ENCODE results near the gene FCHSD2.
"Not testable (repeated sequence)": the region's sequence is repeated elsewhere in the genome, so short reads cannot be mapped to it uniquely, and the experiment has no call there.

The FCHSD2 gene

DNA sequence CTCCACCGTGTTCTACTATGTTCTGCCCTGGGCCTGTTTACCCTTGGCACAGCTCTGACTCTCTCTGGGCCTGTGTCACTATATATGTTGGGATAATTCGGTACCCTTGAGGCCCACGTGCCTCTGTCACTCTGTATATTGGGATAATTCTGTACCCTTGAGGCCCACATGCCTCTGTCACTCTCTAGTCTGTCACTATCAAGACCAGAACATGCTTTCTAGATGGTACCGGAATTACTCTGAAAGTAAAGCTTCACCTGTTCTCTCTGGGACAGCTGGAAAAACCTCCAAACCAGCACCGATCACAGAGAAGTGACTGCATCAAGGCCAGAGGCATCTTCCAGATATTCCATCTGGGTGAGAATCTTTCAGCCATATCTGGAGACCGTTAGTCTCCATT, 9.3 kb upstream of the FCHSD2 start:
- DNase-seq (ENCODE audit: low spot score): no peak

DNA sequence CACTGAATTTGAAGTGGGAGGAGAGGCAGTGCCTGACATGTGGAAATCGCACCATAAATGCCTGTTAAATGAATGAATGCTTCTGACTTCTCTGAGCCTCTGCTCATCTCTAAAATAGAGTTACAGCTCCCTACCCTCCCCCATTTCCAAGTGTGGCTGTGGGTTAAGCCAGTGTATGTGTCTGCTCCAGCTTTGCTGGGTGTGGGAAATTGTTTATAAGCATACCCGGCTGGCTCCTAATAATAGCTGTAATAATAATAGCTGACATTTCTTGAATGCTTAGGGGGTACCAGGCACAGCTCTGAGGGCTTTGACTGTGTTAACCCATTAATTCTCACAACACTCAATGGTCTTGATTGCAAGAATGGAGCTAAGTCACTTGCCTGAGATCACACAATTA, 7.0 kb upstream of the FCHSD2 start:
- DNase-seq (ENCODE audit: low spot score): no peak

DNA sequence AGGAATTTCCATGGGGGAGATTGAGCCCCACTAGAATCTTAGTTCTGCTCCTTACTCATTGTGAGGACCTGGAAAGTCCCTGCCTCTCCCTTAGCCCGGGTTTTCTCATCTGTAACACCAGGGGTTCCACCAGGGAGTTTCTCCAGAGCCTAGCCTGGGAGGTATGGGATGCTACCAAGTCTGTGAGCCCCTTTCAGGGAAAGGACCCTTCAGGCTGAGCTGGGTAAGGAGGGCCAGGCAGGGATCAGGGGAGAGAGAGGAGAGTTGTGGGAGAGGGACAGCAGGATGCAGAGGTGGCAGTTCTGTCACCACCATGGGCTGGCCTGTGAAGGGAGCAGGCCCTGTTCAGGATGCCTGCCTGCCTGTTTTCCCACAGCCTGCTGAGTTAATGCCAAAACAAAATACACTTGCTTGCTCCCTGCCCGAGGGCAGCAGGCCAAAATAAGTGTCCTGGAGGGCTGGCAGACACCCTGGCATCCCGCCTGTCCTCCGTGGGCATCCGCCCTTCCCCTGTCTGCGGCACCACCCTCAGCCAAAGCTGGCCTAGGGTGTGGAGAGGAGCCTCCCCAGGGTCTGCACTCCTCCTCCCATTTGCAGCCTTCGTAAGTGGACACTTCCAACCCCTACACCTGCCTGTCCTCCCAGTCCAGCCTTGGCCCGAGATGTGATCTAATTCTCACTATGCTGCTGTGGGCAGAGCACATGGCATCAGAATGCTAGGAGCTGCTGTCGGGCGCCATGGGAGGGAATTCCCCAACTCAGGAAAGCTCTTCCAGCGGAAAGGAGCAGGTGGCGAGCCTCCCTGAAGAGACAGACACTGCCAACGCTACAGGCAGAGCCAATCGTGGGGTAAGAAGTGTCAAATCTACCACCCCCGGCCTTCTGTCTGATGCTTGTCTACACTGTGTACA, 5.9 kb upstream of the FCHSD2 start:
- DNase-seq (ENCODE audit: low spot score): no peak

DNA sequence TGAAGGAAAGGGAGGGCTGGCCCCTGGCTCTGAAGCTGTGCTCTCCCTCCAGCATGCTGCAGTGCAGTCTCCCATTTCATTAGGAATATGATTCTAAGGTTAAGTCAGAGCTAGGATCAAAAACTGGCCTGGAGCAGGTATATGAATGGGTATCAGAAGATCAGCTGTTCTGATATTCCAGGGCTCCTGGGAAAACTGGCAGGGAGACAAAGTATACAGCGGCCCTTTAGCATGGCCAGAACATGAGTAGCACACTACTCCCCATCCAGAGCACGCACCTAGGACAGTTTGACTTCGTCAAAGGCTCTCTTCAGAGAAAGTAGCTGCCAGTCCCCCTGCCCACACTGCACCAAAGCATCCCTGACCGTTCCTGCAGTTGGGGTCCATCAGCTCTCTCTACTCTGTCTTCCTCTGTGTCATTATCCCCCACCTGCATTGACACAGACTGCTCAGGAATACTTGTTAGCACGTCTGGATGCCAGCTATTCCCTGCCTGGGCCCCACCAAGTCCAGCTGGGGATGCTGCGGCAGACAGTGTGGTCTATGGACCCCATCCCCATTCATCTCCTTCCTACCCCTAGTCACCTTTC, 4.0 kb upstream of the FCHSD2 start:
- no peak for DNase-seq (ENCODE audit: low spot score)

DNA sequence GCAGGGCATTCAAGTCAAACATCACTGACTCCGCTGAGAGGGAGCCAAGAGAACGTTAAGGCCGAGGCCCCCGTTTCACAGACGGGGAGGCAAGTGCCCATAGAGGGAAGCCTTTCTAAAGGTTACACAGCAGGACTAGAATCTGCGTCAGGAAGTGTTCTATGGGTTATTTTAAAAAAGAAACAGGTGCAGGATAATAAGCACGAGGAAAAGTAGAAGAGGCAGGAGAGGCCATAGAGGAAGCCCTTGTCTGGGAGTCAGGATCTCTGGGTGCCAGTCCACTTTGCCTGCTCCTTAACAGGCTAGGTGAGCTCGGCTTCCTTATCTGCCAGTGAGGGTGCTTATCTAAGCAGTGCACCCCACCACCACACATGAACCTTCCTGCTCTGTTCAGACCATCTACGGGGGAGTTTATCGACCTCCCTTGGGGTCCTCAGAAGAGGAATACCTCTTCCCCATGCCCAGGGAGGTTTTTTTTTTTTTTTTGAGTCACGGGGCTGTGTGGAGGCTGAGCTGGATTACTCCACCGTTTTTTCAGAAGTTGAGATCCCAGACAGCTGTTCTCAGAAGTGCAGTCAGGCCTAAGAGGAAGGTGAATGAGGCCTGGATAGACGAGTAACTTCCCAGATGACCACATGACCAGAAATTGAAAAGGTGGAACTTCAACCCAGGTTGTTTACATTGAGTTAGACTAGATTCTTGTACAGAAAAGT, 1.2 kb upstream of the FCHSD2 start:
- DNase-seq (ENCODE audit: low spot score): peak; percentile 55

DNA sequence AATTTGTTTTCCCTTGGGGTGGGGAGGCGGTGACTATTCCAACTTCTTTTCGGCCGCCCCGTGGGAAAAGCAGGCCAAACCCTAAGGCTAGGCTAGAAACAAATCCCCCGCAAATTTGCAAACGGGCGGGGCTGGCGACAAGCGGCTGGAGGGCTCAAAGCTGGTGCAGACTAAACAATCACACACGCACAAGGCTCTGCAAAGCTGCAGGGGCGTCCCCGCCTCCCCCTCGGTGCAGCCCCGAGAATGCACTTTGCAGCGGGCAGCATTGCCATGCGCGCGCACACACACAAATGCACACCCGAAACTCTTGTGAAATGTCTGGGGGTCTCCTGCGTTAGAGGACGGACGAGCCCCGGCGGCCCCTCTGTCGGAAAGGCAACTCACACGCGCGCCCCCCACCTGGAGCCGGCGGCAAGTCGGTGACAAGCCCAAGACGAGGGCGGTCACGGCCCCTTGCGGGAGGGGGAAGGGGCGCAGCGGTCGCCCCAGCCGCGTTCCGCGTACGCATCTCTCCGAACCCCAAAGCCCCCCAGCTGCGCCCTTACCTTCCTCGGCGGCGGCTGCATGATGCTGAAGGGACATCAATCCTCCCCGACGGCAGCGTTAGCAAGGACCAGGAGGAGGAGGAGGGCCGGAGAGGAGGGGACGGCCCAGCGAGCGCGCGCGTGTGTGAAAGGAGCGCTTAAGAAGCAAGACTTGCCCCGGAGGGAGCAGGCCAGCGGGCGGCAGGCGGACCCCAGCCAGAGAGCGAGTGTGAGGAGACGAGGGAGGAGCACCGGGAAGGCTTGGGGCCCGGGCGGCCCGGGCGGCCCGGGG, 600 bp downstream of the FCHSD2 start:
- peak; percentile 55 for DNase-seq (ENCODE audit: low spot score)

- no peak for DNase-seq (ENCODE audit: low spot score)
Measured at GRCh38 chr11:73141031-73141308, 1.1 kb downstream of the FCHSD2 start.

GRCh38 chr11:73140213-73141030, 1.7 kb downstream of the FCHSD2 start:
- DNase-seq (ENCODE audit: low spot score): no peak

DNA sequence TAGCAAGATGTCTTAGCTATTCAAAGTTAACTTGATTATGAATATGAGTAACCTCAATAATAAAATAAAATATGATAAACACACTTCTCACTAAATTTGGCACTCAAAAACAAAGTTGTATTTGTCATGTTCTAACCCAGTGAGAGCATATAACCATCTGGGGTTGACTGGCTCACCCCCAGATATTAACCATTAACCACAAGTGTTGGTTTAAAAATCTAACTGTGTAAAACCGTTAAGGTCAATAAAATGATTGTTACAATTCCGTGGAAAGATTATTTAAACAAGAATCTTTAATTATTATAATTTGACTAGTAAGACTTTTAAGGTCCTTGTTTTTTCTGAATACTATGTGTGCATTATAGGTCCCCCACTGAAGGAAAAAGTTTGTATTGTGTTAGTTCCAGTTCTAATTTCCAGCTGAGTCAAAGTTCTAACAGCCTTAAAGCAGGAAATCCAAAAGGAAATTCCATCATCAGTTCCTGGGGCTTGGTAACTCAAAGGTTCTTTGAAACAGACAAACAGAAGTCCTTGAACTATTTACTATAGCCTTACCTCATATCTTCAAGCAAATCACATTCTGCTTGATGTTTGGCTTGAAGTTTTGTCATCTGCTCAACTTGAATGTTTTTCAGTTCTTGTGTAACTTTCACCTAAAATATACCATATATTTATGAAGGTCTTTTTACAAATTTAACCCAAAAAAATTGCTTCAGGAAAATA, 2.5 kb downstream of the FCHSD2 start:
- no peak for DNase-seq (ENCODE audit: low spot score)

DNA sequence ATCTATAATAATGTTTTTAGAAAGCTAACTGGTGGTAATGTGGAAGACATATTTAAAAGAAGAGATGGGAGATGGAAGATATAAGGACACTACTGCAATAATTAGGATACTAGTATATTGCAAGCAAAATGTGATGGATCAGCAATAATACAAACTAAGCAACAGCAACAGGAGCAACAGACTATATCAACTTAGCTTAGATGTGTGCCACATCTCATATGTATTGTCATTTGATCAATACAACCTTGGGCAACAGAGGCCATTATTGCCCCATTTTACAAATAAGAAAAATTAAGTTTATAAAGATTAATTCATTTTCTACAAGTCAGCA, 4.2 kb downstream of the FCHSD2 start:
- no peak for DNase-seq (ENCODE audit: low spot score)

DNA sequence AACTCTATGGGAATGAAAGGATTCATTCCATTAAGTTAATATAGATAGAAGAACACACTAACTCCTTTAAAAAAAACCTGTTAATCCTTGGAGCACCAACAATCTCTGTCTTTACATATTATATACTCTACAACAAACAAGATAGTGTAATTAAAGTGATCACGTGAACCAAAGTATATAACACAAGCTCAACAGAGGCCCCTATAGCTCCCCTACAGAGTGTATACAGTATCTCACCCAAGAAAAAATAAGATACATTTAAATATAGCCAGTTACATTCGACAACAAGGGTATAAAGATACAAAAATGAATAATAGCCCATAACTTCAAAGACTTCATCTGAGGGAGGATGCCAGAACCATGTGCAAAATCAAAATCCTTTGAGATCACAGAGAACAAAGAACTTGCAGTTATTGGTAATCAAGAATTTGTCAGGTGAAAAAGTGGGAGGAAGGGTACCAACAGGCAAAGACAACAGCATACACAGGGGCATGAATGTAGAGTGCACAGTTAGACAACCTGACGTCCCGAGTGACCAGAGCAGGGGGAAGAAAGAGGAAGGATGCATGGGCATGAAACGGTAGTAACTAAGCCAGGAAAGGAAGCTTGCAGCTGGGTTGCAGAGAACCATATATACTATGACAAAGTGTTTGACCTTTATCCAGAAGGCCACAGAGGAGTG, 4.7 kb downstream of the FCHSD2 start:
- DNase-seq (ENCODE audit: low spot score): no peak

DNA sequence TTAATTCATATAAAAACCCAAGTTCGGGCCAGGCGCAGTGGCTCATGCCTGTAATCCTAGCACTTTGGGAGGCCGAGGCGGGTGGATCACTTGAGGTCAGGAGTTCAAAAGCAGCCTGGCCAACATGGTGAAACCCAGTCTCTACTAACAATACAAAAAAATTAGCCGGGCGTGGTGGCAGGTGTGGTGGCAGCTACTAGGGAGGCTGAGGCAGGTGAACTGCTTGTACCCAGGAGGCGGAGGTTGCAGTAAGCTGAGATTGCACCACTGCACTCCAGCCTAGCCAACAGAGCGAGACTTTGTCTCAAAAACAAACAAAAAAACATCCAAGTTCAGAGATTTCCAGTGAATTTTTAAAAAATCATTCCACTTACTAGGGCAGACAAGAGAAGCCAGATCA, 5.4 kb downstream of the FCHSD2 start:
- DNase-seq (ENCODE audit: low spot score): not testable (repeated sequence)

GRCh38 chr11:73135346-73136284, 6.5 kb downstream of the FCHSD2 start:
- no peak for DNase-seq (ENCODE audit: low spot score)

- not testable (repeated sequence) for DNase-seq (ENCODE audit: low spot score)
Measured at GRCh38 chr11:73132349-73132748, 9.8 kb downstream of the FCHSD2 start.

DNA sequence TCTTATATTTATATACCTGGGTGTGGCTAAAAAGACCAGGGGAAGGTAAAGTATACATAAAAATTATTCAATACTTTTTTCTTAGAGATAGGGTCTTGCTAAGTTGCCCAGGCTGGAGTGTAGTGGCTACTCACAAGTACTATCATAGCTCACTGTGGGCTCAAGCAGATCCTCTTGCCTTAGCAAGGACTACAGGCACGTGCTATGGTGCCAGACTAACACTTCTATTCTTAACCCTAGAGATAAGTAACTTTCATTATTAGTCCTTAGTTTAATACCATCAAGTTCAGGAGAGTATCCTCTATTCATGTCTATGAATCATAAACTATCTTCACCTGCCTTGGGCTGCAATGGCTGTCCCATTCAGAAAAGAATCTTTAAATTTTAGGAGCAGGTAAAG, 11.9 kb downstream of the FCHSD2 start:
- no peak for DNase-seq (ENCODE audit: low spot score)

- DNase-seq (ENCODE audit: low spot score): no peak
Measured at GRCh38 chr11:73129198-73129597, 12.9 kb downstream of the FCHSD2 start.

- no peak for DNase-seq (ENCODE audit: low spot score)
Measured at GRCh38 chr11:73126804-73127480, 15.2 kb downstream of the FCHSD2 start.

DNA sequence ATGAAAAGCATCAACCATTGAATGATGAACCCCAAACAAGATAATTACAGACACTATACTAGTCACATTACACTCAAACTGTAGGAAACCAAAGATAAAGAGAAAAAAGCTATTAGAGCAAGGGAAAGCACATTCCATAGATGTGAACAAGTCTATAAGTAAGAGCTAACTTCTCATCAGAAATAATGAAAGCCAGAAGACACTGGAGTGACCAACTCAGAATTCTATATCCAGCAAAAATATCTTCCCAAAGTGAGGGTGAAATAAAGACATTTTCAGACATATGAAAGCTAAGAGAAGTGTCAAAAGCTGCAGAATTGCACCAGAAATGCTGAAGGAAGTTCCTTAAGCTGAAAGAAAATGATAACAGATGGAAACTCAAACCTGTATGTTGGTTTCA, 17.3 kb downstream of the FCHSD2 start:
- DNase-seq (ENCODE audit: low spot score): no peak

DNA sequence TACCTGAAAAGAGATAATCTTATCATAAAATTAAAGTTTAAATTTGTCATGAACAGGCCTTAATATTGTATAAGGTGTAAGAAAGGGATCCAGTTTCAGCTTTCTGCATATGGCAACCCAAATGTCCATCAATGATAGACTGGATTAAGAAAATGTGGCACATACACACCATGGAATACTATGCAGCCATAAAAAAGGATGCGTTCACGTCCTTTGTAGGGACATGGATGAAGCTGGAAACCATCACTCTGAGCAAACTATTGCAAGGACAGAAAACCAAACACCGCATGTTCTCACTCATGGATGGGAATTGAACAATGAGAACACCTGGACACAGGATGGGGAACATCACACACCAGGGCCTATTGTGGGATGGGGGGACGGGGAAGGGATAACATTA, 18.2 kb downstream of the FCHSD2 start:
- not testable (repeated sequence) for DNase-seq (ENCODE audit: low spot score)
